Adipose tissue (tissue), 3 donors: ENCODE results near the gene KRTAP4-2. TPM values are rescaled to one million over a fixed set of nuclear protein-coding genes. Genes with fewer than 3 reads are reported as not detected.

Experiments
- H3K27ac ChIP-seq: one replicate; pipeline ENCODE4 v1.5.1; 2013; ENCODE audit warnings: low read depth, low read length
- WGBS, 3 donors: extraction: QIAGEN DNeasy Blood & Tissue Kit; methylation state at CpG; one replicate each; pipeline ENCODE4 v1.1.7; 2013; 5-methylcytosine and 5-hydroxymethylcytosine counted together
- polyA plus RNA-seq, 3 donors: library from polyadenylated mRNA; stranded (reverse); fragments of 200-250 nt; gene quantifications; one replicate each; pipeline ENCODE4 v1.2.3, GENCODE V29; 2013
- donor health status: healthy with polysubstance abuse.
- donor health status: Bipolar disorder and iron deficiency.
- donor health status: healthy.

The KRTAP4-2 gene
- polyA plus RNA-seq, 3 donors: not detected

- WGBS, 3 donors: 84 to 87% (median 86%) methylated on average over 3 of the region's 3 CpGs
- H3K27ac ChIP-seq: no peak overlapping the region
Measured at GRCh38 chr17:41131979-41132378, 46.0 kb downstream of the KRTAP4-2 start.

Other genes starting within 250 kb of the KRTAP4-2 start
- 1 to 10 TPM in 1 of 3 donors, under 1 TPM in 2; 0.61 to 1.8 (median 0.89) TPM for gene KRT23, start 240.6 kb downstream of the KRTAP4-2 start, polyA plus RNA-seq
- gene KRT39, start 211.3 kb downstream of the KRTAP4-2 start, polyA plus RNA-seq: under 1 TPM in 1 of 3 donors, not detected in 2; 0.06 TPM
- gene KRT40, start 193.9 kb downstream of the KRTAP4-2 start, polyA plus RNA-seq: under 1 TPM in 1 of 3 donors, not detected in 2; 0.15 TPM
- not detected for gene KRTAP3-3, start 184.1 kb downstream of the KRTAP4-2 start, polyA plus RNA-seq
- not detected for gene KRTAP3-2, start 178.3 kb downstream of the KRTAP4-2 start, polyA plus RNA-seq
- gene KRTAP3-1, start 169.1 kb downstream of the KRTAP4-2 start, polyA plus RNA-seq: not detected
- gene KRTAP1-5, start 151.0 kb downstream of the KRTAP4-2 start, polyA plus RNA-seq: under 1 TPM in 1 of 3 donors, not detected in 2; 0.07 TPM
- gene KRTAP1-4, start 148.0 kb downstream of the KRTAP4-2 start, polyA plus RNA-seq: not detected
- gene KRTAP1-3, start 143.3 kb downstream of the KRTAP4-2 start, polyA plus RNA-seq: not detected
- gene KRTAP1-1, start 136.8 kb downstream of the KRTAP4-2 start, polyA plus RNA-seq: not detected
- gene KRTAP2-1, start 130.9 kb downstream of the KRTAP4-2 start, polyA plus RNA-seq: not detected
- not detected for gene KRTAP2-2, start 123.0 kb downstream of the KRTAP4-2 start, polyA plus RNA-seq
- gene KRTAP2-3, start 118.1 kb downstream of the KRTAP4-2 start, polyA plus RNA-seq: not detected
- not detected for gene KRTAP2-4, start 112.3 kb downstream of the KRTAP4-2 start, polyA plus RNA-seq
- gene KRTAP4-7, start 94.1 kb downstream of the KRTAP4-2 start, polyA plus RNA-seq: not detected
- gene KRTAP4-8, start 80.1 kb downstream of the KRTAP4-2 start, polyA plus RNA-seq: not detected
- not detected for gene KRTAP4-16, start 76.0 kb downstream of the KRTAP4-2 start, polyA plus RNA-seq
- gene KRTAP4-9, start 72.8 kb downstream of the KRTAP4-2 start, polyA plus RNA-seq: not detected
- not detected for gene KRTAP4-11, start 59.8 kb downstream of the KRTAP4-2 start, polyA plus RNA-seq
- not detected for gene KRTAP4-12, start 54.0 kb downstream of the KRTAP4-2 start, polyA plus RNA-seq
- gene KRTAP4-6, start 37.7 kb downstream of the KRTAP4-2 start, polyA plus RNA-seq: not detected
- not detected for gene KRTAP4-5, start 28.4 kb downstream of the KRTAP4-2 start, polyA plus RNA-seq
- not detected for gene KRTAP4-4, start 17.5 kb downstream of the KRTAP4-2 start, polyA plus RNA-seq
- gene KRTAP4-3, start 10.0 kb downstream of the KRTAP4-2 start, polyA plus RNA-seq: not detected
- not detected for gene KRTAP4-1, start 6.7 kb upstream of the KRTAP4-2 start, polyA plus RNA-seq
- gene KRTAP9-1, start 11.7 kb upstream of the KRTAP4-2 start, polyA plus RNA-seq: not detected
- gene KRTAP9-2, start 48.4 kb upstream of the KRTAP4-2 start, polyA plus RNA-seq: not detected
- gene KRTAP9-3, start 54.2 kb upstream of the KRTAP4-2 start, polyA plus RNA-seq: not detected
- gene KRTAP9-8, start 59.8 kb upstream of the KRTAP4-2 start, polyA plus RNA-seq: not detected
- gene KRTAP9-4, start 71.5 kb upstream of the KRTAP4-2 start, polyA plus RNA-seq: not detected
- not detected for gene KRTAP9-9, start 77.2 kb upstream of the KRTAP4-2 start, polyA plus RNA-seq
- gene KRTAP9-6, start 87.2 kb upstream of the KRTAP4-2 start, polyA plus RNA-seq: not detected
- not detected for gene KRTAP9-7, start 97.5 kb upstream of the KRTAP4-2 start, polyA plus RNA-seq
- not detected for gene KRTAP29-1, start 124.6 kb upstream of the KRTAP4-2 start, polyA plus RNA-seq
- gene KRTAP16-1, start 131.1 kb upstream of the KRTAP4-2 start, polyA plus RNA-seq: not detected
- not detected for gene KRTAP17-1, start 137.5 kb upstream of the KRTAP4-2 start, polyA plus RNA-seq
- gene KRT33A, start 172.6 kb upstream of the KRTAP4-2 start, polyA plus RNA-seq: not detected
- gene KRT33B, start 191.6 kb upstream of the KRTAP4-2 start, polyA plus RNA-seq: not detected
- under 1 TPM in 1 of 3 donors, not detected in 2; 0.07 TPM for gene KRT34, start 204.1 kb upstream of the KRTAP4-2 start, polyA plus RNA-seq
- not detected for gene KRT31, start 219.4 kb upstream of the KRTAP4-2 start, polyA plus RNA-seq
- not detected for gene KRT37, start 246.4 kb upstream of the KRTAP4-2 start, polyA plus RNA-seq